Measurements from ENCODE around the gene C22orf15.

C22orf15 gene

DNA sequence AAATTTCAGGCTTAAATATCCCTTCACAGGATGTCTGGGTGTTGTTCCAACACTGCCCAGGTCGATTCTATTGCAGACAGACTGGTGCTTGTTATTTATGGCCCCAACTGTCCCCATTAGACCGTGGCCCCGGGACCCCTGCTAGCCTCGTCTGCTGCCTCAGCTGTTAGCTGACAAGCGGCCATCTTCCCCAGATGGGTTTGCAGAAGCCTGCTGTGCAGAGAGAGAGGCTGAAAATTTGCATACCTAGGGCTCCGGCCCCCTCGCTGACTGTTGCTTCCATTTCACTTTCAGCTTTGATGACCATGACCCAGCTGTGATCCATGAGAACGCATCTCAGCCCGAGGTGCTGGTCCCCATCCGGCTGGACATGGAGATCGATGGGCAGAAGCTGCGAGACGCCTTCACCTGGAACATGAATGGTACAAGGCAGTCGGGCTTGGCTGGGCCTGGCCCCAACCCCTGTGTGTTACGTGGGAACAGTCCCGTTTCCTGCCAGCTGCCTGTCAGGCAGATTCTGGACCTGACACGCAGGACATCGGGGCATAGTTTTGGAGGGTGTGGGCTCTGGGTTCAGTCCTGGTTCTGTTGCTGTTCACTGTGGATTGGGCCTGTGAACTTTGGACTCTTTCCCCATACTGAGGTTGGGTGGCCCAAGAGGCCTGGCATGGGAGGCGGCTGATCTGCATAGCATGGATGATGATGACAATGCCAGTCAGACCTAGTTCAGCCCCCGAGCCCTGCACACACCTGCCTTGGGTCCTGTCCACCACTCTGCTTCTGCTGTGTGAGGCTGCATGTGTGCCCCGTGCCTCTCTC is 40.4 kb downstream of the C22orf15 start:
- no peak overlapping the region for H3K4me3 ChIP-seq (ENCODE audit: control insufficient read depth, low read depth, low read length)
- TF ChIP-seq, protein P1, sequence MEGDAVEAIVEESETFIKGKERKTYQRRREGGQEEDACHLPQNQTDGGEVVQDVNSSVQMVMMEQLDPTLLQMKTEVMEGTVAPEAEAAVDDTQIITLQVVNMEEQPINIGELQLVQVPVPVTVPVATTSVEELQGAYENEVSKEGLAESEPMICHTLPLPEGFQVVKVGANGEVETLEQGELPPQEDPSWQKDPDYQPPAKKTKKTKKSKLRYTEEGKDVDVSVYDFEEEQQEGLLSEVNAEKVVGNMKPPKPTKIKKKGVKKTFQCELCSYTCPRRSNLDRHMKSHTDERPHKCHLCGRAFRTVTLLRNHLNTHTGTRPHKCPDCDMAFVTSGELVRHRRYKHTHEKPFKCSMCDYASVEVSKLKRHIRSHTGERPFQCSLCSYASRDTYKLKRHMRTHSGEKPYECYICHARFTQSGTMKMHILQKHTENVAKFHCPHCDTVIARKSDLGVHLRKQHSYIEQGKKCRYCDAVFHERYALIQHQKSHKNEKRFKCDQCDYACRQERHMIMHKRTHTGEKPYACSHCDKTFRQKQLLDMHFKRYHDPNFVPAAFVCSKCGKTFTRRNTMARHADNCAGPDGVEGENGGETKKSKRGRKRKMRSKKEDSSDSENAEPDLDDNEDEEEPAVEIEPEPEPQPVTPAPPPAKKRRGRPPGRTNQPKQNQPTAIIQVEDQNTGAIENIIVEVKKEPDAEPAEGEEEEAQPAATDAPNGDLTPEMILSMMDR (IDR thresholded peaks at IDR 0.05; ENCODE audit: control insufficient read depth, insufficient read depth, low read depth, low read length, missing control alignments): no peak
- DNase-seq (ENCODE audit: low read depth): no peak

DNA sequence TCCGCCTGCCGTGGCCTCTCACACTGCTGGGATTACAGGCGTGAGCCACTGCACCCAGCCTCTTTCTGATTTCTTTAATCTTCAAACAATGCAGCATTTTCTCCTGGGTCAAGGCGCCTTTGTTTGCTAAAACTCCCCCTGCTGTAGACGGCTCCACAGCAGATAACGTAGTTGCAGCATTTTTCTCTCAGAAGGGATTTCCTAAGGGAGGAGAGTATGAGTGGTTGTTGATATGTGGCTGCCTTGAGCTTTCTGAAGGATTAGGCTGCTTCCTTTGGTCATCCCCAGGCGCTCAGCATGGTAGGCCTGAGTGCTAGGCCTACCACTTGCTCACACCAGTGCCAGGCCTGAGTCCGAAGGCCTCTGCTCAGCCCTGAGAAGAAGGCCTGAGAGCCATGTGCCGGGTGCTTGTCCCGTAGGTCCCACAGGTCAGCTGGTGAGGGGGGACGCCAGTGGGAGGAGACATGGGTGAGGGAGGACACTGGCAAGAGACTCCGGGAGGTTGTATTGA is 42.0 kb downstream of the C22orf15 start:
- TF ChIP-seq, protein P1 (IDR thresholded peaks at IDR 0.05; ENCODE audit: control insufficient read depth, insufficient read depth, low read depth, low read length, missing control alignments): no peak
- no peak overlapping the region for H3K4me3 ChIP-seq (ENCODE audit: control insufficient read depth, low read depth, low read length)
- DNase-seq (ENCODE audit: low read depth): no peak

DNA sequence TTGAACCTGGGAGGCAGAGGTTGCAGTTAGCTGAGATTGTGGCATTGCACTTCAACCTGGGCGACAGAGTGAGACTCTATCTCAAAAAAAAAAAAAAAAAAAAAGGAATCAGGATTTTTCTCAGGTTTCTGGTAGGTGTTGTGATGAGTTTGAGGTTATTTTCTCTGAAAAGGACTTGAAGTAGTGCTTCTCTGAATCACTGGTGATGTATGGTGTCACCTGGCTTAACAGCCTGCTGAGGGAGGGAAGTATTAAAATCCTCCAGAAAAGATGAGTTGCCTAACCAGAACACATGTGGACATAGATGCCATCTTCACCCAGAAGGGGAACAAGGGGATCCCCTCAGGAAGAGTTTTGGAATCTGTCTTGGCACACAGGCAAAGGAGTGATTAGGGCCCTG is 44.0 kb downstream of the C22orf15 start:
- H3K4me3 ChIP-seq (ENCODE audit: control insufficient read depth, low read depth, low read length): no peak overlapping the region
- TF ChIP-seq, protein P1 (IDR thresholded peaks at IDR 0.05; ENCODE audit: control insufficient read depth, insufficient read depth, low read depth, low read length, missing control alignments): no peak
- no peak for DNase-seq (ENCODE audit: low read depth)

DNA sequence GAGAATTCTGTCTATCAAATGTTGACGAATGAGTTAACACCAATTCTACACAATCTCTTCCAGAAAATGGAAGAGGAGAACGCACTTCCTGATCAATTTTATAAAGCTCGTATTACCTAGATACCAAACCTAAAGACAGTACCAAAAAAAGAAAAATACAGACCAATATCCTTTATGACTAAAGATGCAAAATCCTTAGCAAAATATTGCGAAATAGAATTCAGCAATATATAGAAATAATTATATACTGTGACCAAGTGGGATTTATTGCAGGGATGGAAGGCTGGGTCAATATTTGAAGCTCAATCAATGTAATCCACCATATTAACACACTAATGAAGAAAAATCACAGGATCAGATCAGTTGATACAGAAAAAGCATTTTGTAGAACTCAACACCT is 49.6 kb downstream of the C22orf15 start:
- DNase-seq (ENCODE audit: low read depth): no peak
- TF ChIP-seq, protein P1 (IDR thresholded peaks at IDR 0.05; ENCODE audit: control insufficient read depth, insufficient read depth, low read depth, low read length, missing control alignments): no peak
- no peak overlapping the region for H3K4me3 ChIP-seq (ENCODE audit: control insufficient read depth, low read depth, low read length)

All from AG09309 (cell line).